ENCODE results near the gene INSRR.

DNA sequence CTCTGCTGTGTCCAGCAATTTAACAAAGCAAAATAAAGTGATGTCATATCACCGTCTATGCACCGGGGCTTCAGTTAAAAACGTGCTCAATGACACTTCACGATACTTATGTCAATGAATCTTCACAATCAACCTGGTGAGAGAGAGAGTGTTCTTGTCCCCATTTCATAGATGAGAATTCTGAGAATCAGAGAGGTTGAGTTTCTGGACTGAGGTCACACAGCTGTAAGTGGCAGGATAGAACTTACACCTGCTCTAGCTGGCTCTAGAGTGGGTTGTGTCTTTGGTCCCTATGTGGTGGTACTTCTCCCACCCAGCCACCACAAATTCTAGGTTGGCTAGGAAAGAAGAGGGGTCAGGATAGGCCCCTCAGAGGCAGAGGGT lies 6.9 kb upstream of the INSRR start:
- TF ChIP-seq, protein P1, sequence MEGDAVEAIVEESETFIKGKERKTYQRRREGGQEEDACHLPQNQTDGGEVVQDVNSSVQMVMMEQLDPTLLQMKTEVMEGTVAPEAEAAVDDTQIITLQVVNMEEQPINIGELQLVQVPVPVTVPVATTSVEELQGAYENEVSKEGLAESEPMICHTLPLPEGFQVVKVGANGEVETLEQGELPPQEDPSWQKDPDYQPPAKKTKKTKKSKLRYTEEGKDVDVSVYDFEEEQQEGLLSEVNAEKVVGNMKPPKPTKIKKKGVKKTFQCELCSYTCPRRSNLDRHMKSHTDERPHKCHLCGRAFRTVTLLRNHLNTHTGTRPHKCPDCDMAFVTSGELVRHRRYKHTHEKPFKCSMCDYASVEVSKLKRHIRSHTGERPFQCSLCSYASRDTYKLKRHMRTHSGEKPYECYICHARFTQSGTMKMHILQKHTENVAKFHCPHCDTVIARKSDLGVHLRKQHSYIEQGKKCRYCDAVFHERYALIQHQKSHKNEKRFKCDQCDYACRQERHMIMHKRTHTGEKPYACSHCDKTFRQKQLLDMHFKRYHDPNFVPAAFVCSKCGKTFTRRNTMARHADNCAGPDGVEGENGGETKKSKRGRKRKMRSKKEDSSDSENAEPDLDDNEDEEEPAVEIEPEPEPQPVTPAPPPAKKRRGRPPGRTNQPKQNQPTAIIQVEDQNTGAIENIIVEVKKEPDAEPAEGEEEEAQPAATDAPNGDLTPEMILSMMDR (conservative IDR thresholded peaks at IDR 0.05; ENCODE audit: low read depth, low read length), result no peak
- TF ChIP-seq EZH2 (IDR thresholded peaks at IDR 0.05; ENCODE audit: low read length, unreplicated experiment), result no peak

All from PC-3 (cell line).